K562 (cell line): ENCODE data around the gene ASPG. TPM values are rescaled to one million over a fixed set of nuclear protein-coding genes. Genes with fewer than 3 reads are reported as not detected.

ENCODE experiments used
- ATAC-seq: fragments of 200-7000 bp; cut with Tn5 transposase; 3 replicates; pipeline ENCODE4 v1.9.1; 2020; ENCODE audit warnings: moderate library complexity
- BruUV-seq: library from RNA; stranded (reverse); fragments of 400-500 nt; replicated peaks from 2 replicates; lab custom pipeline; 2021; lab: Mats Ljungman, UMichigan
- CTCF ChIA-PET: fragments of 300-600 bp; formaldehyde crosslinking; extraction: SDS; loops from one replicate; lab custom pipeline; 2021; ENCODE audit warnings: low intra/inter-chr PET ratio; lab: Yijun Ruan, JAX
- POLR2A ChIA-PET: fragments of 300-600, 350-650 bp; sonication (Branson Sonifier 250); formaldehyde crosslinking; extraction: SDS; loops from one replicate; lab custom pipeline; 2021; ENCODE audit warnings: antibody characterized with exemption, inconsistent platforms; lab: Yijun Ruan, JAX
- DNase-seq, 4 experiments: peaks; one replicate each; pipeline versions ENCODE4 v3.0.0 to v3.0.0-alpha.2; 2011 to 2018; ENCODE audit warnings: low spot score in 3 of 4, mixed read lengths in 3 of 4; ENCODE audit errors: extremely low read depth in 1 of 4
- FAIRE-seq: peaks from 2 replicates; lab custom pipeline; 2011; peaks lifted over from hg19 to GRCh38; lab: Jason Lieb, UNC
- H2AFZ ChIP-seq: 2 replicates; pipeline ENCODE4 v1.6.0; 2011; ENCODE audit warnings: low read depth, low read length, control low read depth, inconsistent platforms
- H3K27ac ChIP-seq: fragments of 200-600 bp; 3 replicates; pipeline ENCODE4 v1.8.0; 2011; ENCODE audit warnings: low read depth, mild to moderate bottlenecking, control low read depth, inconsistent platforms, low read length, moderate library complexity, mixed read lengths; ENCODE audit errors: extremely low read depth
- H3K27me3 ChIP-seq, 2 experiments: fragments of 300-600 bp in 1 of 2; 2 replicates in 1 of 2; 3 replicates in 1 of 2; pipeline versions ENCODE4 v1.6.0 to v1.8.0; 2011; ENCODE audit warnings: inconsistent platforms in 2 of 2, low read length in 2 of 2, mild to moderate bottlenecking in 1 of 2, mixed read lengths in 1 of 2, moderate library complexity in 1 of 2; ENCODE audit not compliant: control insufficient read depth in 2 of 2, insufficient read depth in 2 of 2
- H3K36me3 ChIP-seq: fragments of 300-600 bp; 3 replicates; pipeline ENCODE4 v1.8.0; 2011; ENCODE audit warnings: mild to moderate bottlenecking, low read length, inconsistent platforms; ENCODE audit not compliant: control insufficient read depth, insufficient read depth
- H3K4me1 ChIP-seq, 2 experiments: fragments of 200-600 bp in 1 of 2; replicated peaks in 1 of 2; 2 replicates in 1 of 2; 3 replicates in 1 of 2; pipeline versions ENCODE4 v1.5.1 to v1.8.0; 2011; ENCODE audit warnings: inconsistent platforms in 2 of 2, low read length in 2 of 2, mild to moderate bottlenecking in 1 of 2, mixed read lengths in 1 of 2, moderate library complexity in 1 of 2; ENCODE audit not compliant: control insufficient read depth in 2 of 2, insufficient read depth in 2 of 2
- H3K4me2 ChIP-seq: 2 replicates; pipeline ENCODE4 v1.6.1; 2011; ENCODE audit warnings: low read length, control low read depth, inconsistent platforms, mixed read lengths; ENCODE audit not compliant: insufficient read depth
- H3K4me3 ChIP-seq: fragments of 200-600 bp; sonication (generic), shearing (Covaris generic); 2 replicates; pipeline ENCODE4 v1.5.1; 2016; ENCODE audit warnings: control low read depth, inconsistent platforms
- H3K79me2 ChIP-seq: fragments of 200-600 bp; 3 replicates; pipeline ENCODE4 v1.8.0; 2011; ENCODE audit warnings: low read length, inconsistent platforms; ENCODE audit not compliant: control insufficient read depth, insufficient read depth
- H3K9ac ChIP-seq, 2 experiments: 2 replicates each; pipeline versions ENCODE4 v1.6.0 to v1.6.1; 2011; ENCODE audit warnings: low read depth in 2 of 2, low read length in 2 of 2, control low read depth in 1 of 2, inconsistent platforms in 1 of 2, mild to moderate bottlenecking in 1 of 2, mixed read lengths in 1 of 2; ENCODE audit not compliant: insufficient read depth in 1 of 2
- H3K9me1 ChIP-seq: one replicate; pipeline ENCODE4 v1.6.0; 2011; ENCODE audit warnings: inconsistent platforms, mild to moderate bottlenecking, low read length, moderate library complexity; ENCODE audit not compliant: control insufficient read depth, insufficient read depth
- H3K9me3 ChIP-seq: replicated peaks from 2 replicates; pipeline ENCODE4 v1.5.1; 2011; ENCODE audit warnings: low read depth, low read length, inconsistent platforms; ENCODE audit not compliant: control insufficient read depth, insufficient read depth
- H4K20me1 ChIP-seq: replicated peaks from 2 replicates; pipeline ENCODE4 v1.6.1; 2011; ENCODE audit warnings: low read length, inconsistent platforms, mixed read lengths; ENCODE audit not compliant: control insufficient read depth, insufficient read depth
- ARID1B ChIP-seq: fragments of 450-650 bp; IDR thresholded peaks from 2 replicates; pipeline ENCODE4 v1.6.1; 2016; ENCODE audit warnings: antibody characterized with exemption, mild to moderate bottlenecking, inconsistent platforms
- CHD2 ChIP-seq: IDR thresholded peaks from 2 replicates; pipeline ENCODE4 v1.6.1; 2011; ENCODE audit warnings: low read depth, low read length
- ELF1 ChIP-seq: fragments of 200-800 bp; sonication (Bioruptor generic); IDR thresholded peaks from 2 replicates; pipeline ENCODE4 v1.6.1; 2016; ENCODE audit warnings: missing genetic modification characterization, missing compliant biosample characterization
- EWSR1 ChIP-seq: fragments of 450-650 bp; IDR thresholded peaks from 2 replicates; pipeline ENCODE4 v1.6.1; 2018; ENCODE audit warnings: borderline replicate concordance, mild to moderate bottlenecking, low read depth, moderate library complexity; ENCODE audit not compliant: partially characterized antibody
- HDGF ChIP-seq: fragments of 450-650 bp; IDR thresholded peaks from 2 replicates; pipeline ENCODE4 v1.6.1; 2016
- HEY1 ChIP-seq: fragments of 250-450 bp; sonication (Bioruptor Pico); IDR thresholded peaks from 2 replicates; pipeline ENCODE4 v1.5.0; 2020; ENCODE audit warnings: mild to moderate bottlenecking, moderate library complexity, borderline replicate concordance
- LARP7 ChIP-seq: fragments of 450-650 bp; IDR thresholded peaks from 2 replicates; pipeline ENCODE4 v1.6.1; 2016
- TBP ChIP-seq: optimal IDR thresholded peaks from 2 replicates; pipeline ENCODE3; 2011; ENCODE audit warnings: low read depth, low read length, improper control_type of control experiment
- THRAP3 ChIP-seq: fragments of 450-650 bp; IDR thresholded peaks from 2 replicates; pipeline ENCODE4 v1.6.1; 2016; ENCODE audit warnings: mild to moderate bottlenecking, inconsistent platforms, borderline replicate concordance
- WGBS: fragments of 100-300 bp; shearing (Covaris generic); methylation state at CpG from one replicate; pipeline ENCODE4 v1.1.6; 2016; ENCODE audit warnings: low coverage, mixed read lengths; ENCODE audit not compliant: insufficient coverage; ENCODE audit errors: missing lambda C conversion rate; 5-methylcytosine and 5-hydroxymethylcytosine counted together
- in situ Hi-C: fragments of 300-500 bp; cut with MboI; formaldehyde crosslinking; loops from 4 replicates; pipeline ENCODE4 v1.15.0; 2018; ENCODE audit warnings: inconsistent platforms, mixed read lengths
- intact Hi-C: fragments of 100-400 bp; cut with micrococcal nuclease; formaldehyde crosslinking; loops from 2 replicates; pipeline ENCODE4 v1.14.2; 2022
- polyA plus RNA-seq, 8 experiments: library from polyadenylated mRNA; depleted of rRNA in 4 of 8; stranded (reverse) in 5 of 8; unstranded in 3 of 8; fragments of >200 nt; fragmentation: Nextera tagmentation in 2 of 8; fragmentation: Illumina TruSeq in 1 of 8; extraction: Ambion mirVana in 2 of 8; extraction: Trizol in 1 of 8; gene quantifications; 2 replicates each; pipeline versions ENCODE4 v1.2.1 to v1.2.3, GENCODE V29; 2011 to 2014; ENCODE audit warnings: inconsistent platforms in 1 of 8, missing spikeins in 1 of 8
- total RNA-seq, 7 experiments: library from RNA; depleted of rRNA in 6 of 7; stranded (reverse); fragments of >200 nt in 6 of 7; fragmentation: Illumina TruSeq in 2 of 7; extraction: Trizol in 2 of 7; gene quantifications; 2 replicates each; pipeline versions ENCODE4 v1.2.1 to v1.2.3, GENCODE V29; 2011 to 2021; ENCODE audit warnings: low replicate concordance in 1 of 7
- TF ChIP-seq, protein P1 (sequence below), 2 experiments: fragments of 450-650 bp; formaldehyde crosslinking in 1 of 2; IDR thresholded peaks; 2 replicates each; pipeline versions ENCODE4 v1.4.0 to v1.6.1; 2014 to 2020; ENCODE audit warnings: mild to moderate bottlenecking in 2 of 2, borderline replicate concordance in 1 of 2, low read depth in 1 of 2
- TF ChIP-seq, protein P2 (sequence below): sonication (generic); IDR thresholded peaks from 2 replicates; pipeline ENCODE4 v1.6.1; 2016

Gene ASPG
- total and polyA plus RNA-seq, 9 of the 15 experiments (the other 6 are each of a cell fraction or from before 2014, with no cell fraction given) = 0.18 TPM; not detected in 8

- TF ChIP-seq, protein P1, sequence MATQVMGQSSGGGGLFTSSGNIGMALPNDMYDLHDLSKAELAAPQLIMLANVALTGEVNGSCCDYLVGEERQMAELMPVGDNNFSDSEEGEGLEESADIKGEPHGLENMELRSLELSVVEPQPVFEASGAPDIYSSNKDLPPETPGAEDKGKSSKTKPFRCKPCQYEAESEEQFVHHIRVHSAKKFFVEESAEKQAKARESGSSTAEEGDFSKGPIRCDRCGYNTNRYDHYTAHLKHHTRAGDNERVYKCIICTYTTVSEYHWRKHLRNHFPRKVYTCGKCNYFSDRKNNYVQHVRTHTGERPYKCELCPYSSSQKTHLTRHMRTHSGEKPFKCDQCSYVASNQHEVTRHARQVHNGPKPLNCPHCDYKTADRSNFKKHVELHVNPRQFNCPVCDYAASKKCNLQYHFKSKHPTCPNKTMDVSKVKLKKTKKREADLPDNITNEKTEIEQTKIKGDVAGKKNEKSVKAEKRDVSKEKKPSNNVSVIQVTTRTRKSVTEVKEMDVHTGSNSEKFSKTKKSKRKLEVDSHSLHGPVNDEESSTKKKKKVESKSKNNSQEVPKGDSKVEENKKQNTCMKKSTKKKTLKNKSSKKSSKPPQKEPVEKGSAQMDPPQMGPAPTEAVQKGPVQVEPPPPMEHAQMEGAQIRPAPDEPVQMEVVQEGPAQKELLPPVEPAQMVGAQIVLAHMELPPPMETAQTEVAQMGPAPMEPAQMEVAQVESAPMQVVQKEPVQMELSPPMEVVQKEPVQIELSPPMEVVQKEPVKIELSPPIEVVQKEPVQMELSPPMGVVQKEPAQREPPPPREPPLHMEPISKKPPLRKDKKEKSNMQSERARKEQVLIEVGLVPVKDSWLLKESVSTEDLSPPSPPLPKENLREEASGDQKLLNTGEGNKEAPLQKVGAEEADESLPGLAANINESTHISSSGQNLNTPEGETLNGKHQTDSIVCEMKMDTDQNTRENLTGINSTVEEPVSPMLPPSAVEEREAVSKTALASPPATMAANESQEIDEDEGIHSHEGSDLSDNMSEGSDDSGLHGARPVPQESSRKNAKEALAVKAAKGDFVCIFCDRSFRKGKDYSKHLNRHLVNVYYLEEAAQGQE (IDR thresholded peaks at IDR 0.05; ENCODE audit: borderline replicate concordance) = peak; percentile 48
- TF ChIP-seq, protein P1 (CRISPR knock-in tag; IDR thresholded peaks at IDR 0.05; ENCODE audit: low read depth) = no peak
- TF ChIP-seq LARP7 = no peak
Measured at GRCh38 chr14:104132981-104133380, 47.5 kb downstream of the ASPG start (continued).

DNA sequence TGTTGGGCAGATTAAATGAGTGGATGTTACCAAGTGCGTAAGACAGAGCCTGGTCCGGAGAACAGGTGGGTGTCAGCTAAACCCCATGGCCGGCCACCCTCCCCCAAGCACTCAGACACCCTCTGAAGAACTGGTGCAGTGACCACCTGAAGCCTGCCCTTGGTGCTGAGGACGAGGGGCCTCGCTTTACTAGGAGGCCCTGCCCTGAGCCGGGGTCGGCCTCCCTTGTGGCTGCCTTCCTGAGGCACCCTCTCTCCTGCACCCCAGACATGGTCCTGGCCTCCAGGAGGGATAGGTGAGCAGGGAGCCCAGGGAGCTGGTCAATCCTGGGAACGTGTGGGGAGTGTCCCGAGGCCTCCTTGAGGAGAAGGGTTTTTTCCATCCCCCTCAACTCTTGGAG lies 48.0 kb downstream of the ASPG start:
- WGBS = 0% methylated on average over 8 of the region's 9 CpGs
- ATAC-seq = no peak
- FAIRE-seq = no peak
- H4K20me1 ChIP-seq = no peaks in the 10 kb centered on the region
- ChIA-PET POLR2A (interaction anchor here (0.5 kb wide), 1 partner anchor 41 kb away, joined by 3 read pairs; no protein-coding TSS in a partner anchor), CTCF (no interaction called here)
- H3K9me3 ChIP-seq = no peaks in the 10 kb centered on the region
- H3K27ac ChIP-seq = no peak overlapping the region
- H3K9ac ChIP-seq = no peak overlapping the region
- in situ Hi-C loops (no loop called here), intact Hi-C loops (no loop called here)
- BruUV-seq = no TSS peak
- H3K4me2 ChIP-seq = no peak overlapping the region
- no peak overlapping the region for H3K4me3 ChIP-seq
- no peak for DNase-seq
- H2AFZ ChIP-seq = no peak overlapping the region
- H3K4me1 ChIP-seq = 0 out of 5 replicates have a peak, but pooled peaks cover 0 to 7% of the 10 kb centered on the region in 2 experiments
- H3K79me2 ChIP-seq = no peaks in the 10 kb centered on the region
- no peaks in the 10 kb centered on the region for H3K27me3 ChIP-seq
- no peaks in the 10 kb centered on the region for H3K36me3 ChIP-seq
- H3K9me1 ChIP-seq = no peaks in the 10 kb centered on the region
- no peak for TF ChIP-seq EWSR1
- no peak for TF ChIP-seq ELF1 (tag)
- TF ChIP-seq, protein P2, sequence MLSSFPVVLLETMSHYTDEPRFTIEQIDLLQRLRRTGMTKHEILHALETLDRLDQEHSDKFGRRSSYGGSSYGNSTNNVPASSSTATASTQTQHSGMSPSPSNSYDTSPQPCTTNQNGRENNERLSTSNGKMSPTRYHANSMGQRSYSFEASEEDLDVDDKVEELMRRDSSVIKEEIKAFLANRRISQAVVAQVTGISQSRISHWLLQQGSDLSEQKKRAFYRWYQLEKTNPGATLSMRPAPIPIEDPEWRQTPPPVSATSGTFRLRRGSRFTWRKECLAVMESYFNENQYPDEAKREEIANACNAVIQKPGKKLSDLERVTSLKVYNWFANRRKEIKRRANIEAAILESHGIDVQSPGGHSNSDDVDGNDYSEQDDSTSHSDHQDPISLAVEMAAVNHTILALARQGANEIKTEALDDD = no peak
- no peak for TF ChIP-seq TBP
- no peak for TF ChIP-seq HDGF
- TF ChIP-seq CHD2 = no peak
- TF ChIP-seq THRAP3 = no peak
- no peak for TF ChIP-seq ARID1B
- TF ChIP-seq HEY1 (CRISPR knock-in tag) = no peak
